ENCODE results near the gene ULK4. TPM values are rescaled to one million over a fixed set of nuclear protein-coding genes. Genes with fewer than 3 reads are reported as not detected.

The ULK4 gene
- total RNA-seq, 1 experiment from 2014 or later, result 4.2 TPM

- no peaks in the 10 kb centered on the region for H3K27me3 Mint-ChIP-seq (ENCODE audit: insufficient read depth, unreplicated experiment)
- Histone ChIP-seq H3K4me1 (no peaks in the 10 kb centered on the region), H3K27me3 (replicated peaks; ENCODE audit: control insufficient read depth, insufficient read depth, low read length) (no peaks in the 10 kb centered on the region), H3K4me3 (ENCODE audit: low read depth, low read length) (no peak overlapping the region), H3K9me3 (no peaks in the 10 kb centered on the region), H3K36me3 (ENCODE audit: control insufficient read depth, insufficient read depth, low read length) (no peaks in the 10 kb centered on the region)
- H3K4me3 Mint-ChIP-seq (ENCODE audit: unreplicated experiment), result no peak overlapping the region
- CTCF ChIA-PET, result no interaction called here
- no peak overlapping the region for H3K27ac Mint-ChIP-seq (ENCODE audit: unreplicated experiment)
- TF ChIP-seq CTCF (IDR thresholded peaks at IDR 0.05; ENCODE audit: insufficient read depth in 1 of 2, low read depth in 1 of 2, low read length in 1 of 2, severe bottlenecking in 1 of 2, unreplicated experiment in 1 of 2), result no peak
- no TSS peak for BruUV-seq (replicated peaks)
- no peaks in the 10 kb centered on the region for H3K9me3 Mint-ChIP-seq (ENCODE audit: unreplicated experiment)
- H3K36me3 Mint-ChIP-seq (ENCODE audit: insufficient read depth, unreplicated experiment), result no peaks in the 10 kb centered on the region
- POLR2A ChIA-PET, result no interaction called here
- no peaks in the 10 kb centered on the region for H3K4me1 Mint-ChIP-seq (ENCODE audit: low read depth, unreplicated experiment)
- DNase-seq, result no peak
- intact Hi-C loops (cut with micrococcal nuclease; ENCODE audit: unreplicated experiment), result no loop called here
Observed at GRCh38 chr3:41430391-41430790, 531.5 kb downstream of the ULK4 start.

- intact Hi-C loops (cut with micrococcal nuclease; ENCODE audit: unreplicated experiment), result no loop called here
- no peaks in the 10 kb centered on the region for H3K36me3 ChIP-seq (ENCODE audit: control insufficient read depth, insufficient read depth, low read length)
- Mint-ChIP-seq H3K9me3 (ENCODE audit: unreplicated experiment) (no peaks in the 10 kb centered on the region), H3K27me3 (ENCODE audit: insufficient read depth, unreplicated experiment) (no peaks in the 10 kb centered on the region), H3K36me3 (ENCODE audit: insufficient read depth, unreplicated experiment) (no peaks in the 10 kb centered on the region), H3K27ac (ENCODE audit: unreplicated experiment) (no peak overlapping the region), H3K4me3 (ENCODE audit: unreplicated experiment) (no peak overlapping the region), H3K4me1 (ENCODE audit: low read depth, unreplicated experiment) (peaks cover 10% of the 10 kb centered on the region)
- no peak for DNase-seq
- H3K27me3 ChIP-seq (replicated peaks; ENCODE audit: control insufficient read depth, insufficient read depth, low read length), result no peaks in the 10 kb centered on the region
- H3K4me3 ChIP-seq (ENCODE audit: low read depth, low read length), result no peak overlapping the region
- H3K4me1 ChIP-seq, result no peaks in the 10 kb centered on the region
- ChIA-PET POLR2A (no interaction called here), CTCF (no interaction called here)
- TF ChIP-seq CTCF (IDR thresholded peaks at IDR 0.05; ENCODE audit: insufficient read depth in 1 of 2, low read depth in 1 of 2, low read length in 1 of 2, severe bottlenecking in 1 of 2, unreplicated experiment in 1 of 2), result no peak
- no peaks in the 10 kb centered on the region for H3K9me3 ChIP-seq
- no TSS peak for BruUV-seq (replicated peaks)
Observed at GRCh38 chr3:41426485-41426884, 535.4 kb downstream of the ULK4 start.

- ChIA-PET CTCF (no interaction called here), POLR2A (no interaction called here)
- Histone ChIP-seq H3K4me1 (no peaks in the 10 kb centered on the region), H3K36me3 (ENCODE audit: control insufficient read depth, insufficient read depth, low read length) (no peaks in the 10 kb centered on the region), H3K9me3 (no peaks in the 10 kb centered on the region), H3K4me3 (ENCODE audit: low read depth, low read length) (no peak overlapping the region), H3K27me3 (replicated peaks; ENCODE audit: control insufficient read depth, insufficient read depth, low read length) (no peaks in the 10 kb centered on the region)
- Mint-ChIP-seq H3K27ac (ENCODE audit: unreplicated experiment) (no peak overlapping the region), H3K9me3 (ENCODE audit: unreplicated experiment) (no peaks in the 10 kb centered on the region), H3K36me3 (ENCODE audit: insufficient read depth, unreplicated experiment) (no peaks in the 10 kb centered on the region), H3K4me3 (ENCODE audit: unreplicated experiment) (no peak overlapping the region), H3K27me3 (ENCODE audit: insufficient read depth, unreplicated experiment) (no peaks in the 10 kb centered on the region), H3K4me1 (ENCODE audit: low read depth, unreplicated experiment) (peaks cover 10% of the 10 kb centered on the region)
- BruUV-seq (replicated peaks), result no TSS peak
- no peak for TF ChIP-seq CTCF (IDR thresholded peaks at IDR 0.05; ENCODE audit: insufficient read depth in 1 of 2, low read depth in 1 of 2, low read length in 1 of 2, severe bottlenecking in 1 of 2, unreplicated experiment in 1 of 2)
- DNase-seq, result no peak
- intact Hi-C loops (cut with micrococcal nuclease; ENCODE audit: unreplicated experiment), result no loop called here
Observed at GRCh38 chr3:41424543-41425300, 537.2 kb downstream of the ULK4 start.
